HL-60/S4 treated with phorbol 12-myristate 13-acetate at 8.2 ng/mL for 4 days and 3 days (cell line): ENCODE results near the gene TBC1D2B.

Source experiments
- in situ Hi-C: fragments of 300-500 bp; cut with MboI; formaldehyde crosslinking; loops from 2 replicates; pipeline ENCODE4 v1.15.0; 2022; ENCODE audit warnings: low sequenced_read_pairs

The TBC1D2B gene

DNA sequence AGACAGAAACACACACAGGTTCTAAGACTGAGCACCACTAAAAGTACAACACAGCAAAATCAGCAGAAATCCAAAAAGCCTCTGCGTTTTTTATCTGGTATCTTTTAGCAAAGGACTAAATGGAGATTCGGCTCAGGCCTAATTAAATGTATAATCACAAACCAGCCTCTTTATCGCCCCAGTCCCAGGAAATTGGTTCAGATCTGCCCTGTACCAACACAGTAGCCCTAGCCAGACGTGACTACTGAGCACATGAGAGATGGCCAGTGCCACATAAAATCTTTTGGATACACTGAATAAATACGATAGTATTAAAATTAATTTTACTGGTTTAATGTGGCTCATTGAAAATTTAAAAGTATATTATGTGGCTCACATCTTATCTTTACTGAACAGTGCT lies 19.7 kb downstream of the TBC1D2B start:
- in situ Hi-C loops = no loop called here

DNA sequence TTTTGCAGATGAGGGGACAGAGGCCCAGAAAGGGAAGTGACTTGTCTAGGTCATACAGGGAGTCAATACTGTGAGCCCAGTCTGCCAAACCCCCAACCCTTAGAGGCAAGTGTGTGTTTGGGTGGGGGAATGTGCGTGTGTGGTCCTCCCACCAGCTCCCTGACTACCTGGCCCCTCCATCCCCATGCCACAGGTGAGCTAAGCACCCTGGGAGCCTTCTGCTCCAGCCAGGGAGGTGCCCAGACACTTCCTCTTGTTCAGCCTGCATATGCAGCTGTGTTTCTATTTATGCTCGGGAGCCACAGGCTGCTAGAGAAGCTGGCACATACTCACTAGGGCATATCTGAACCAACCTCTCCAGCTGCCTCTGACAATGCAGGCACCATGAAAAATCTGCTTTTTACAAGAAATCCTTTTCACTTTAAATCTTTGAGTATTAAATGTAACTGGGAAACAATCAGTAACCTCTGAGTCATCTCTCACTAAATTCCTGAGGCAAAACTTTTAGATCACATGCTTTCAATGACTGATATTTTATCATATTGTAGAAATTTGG lies 20.7 kb downstream of the TBC1D2B start:
- in situ Hi-C loops = no loop called here

DNA sequence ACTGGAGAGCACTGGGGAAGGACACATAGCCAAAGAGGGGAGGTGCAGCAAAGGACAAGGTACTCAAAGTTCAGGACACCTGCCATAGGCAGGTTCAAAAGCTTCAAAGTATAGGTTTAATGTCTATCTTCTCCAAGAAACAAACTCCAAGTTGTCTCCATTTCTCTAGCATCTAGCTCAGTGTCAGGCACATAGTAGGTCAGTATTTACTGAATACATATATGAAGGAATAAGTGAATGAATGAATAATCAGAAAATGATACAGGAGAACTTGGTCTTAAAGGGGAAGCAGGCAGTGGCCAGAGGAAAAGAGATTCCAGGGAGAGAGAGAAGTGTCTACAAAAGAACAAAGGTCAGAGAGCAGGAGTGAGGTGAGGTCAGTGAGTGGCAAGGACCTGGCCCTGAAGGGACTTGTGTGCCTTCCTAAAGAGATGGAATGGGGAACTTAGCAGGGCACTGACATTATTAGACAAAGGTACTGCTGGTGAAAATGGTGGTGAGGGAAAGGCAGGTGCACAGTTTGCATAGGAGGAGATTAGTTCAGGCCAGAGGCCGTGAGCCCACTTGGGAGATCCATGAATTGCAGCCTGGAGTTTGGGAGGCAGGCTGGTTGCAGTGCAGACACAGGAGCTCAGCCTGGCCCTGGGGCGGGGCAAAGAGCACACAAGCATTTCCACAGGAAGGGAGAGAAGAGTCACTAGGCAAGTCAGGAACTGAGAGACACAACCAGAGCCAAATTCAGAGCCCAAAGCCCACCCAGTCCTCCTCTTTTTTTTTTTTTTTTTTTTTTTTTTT lies 21.4 kb downstream of the TBC1D2B start:
- in situ Hi-C loops = no loop called here

DNA sequence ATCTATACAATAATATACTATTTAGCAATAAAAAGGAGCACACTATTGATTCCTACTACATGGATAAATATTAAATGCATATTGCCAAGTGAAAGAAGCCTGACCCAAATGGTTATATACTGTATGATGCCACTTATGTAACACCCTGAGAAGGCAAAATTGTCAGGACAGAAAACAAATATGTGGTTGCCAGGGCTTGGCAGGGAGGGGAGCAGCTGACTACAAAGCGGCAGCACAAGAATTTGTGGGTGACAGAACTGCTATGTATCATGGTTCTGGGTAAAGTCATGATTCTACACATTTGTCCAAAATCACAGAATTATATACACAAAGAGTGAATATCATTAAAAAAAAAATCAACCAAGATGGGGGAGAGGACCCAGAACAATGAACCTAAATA lies 22.5 kb downstream of the TBC1D2B start:
- in situ Hi-C loops = no loop called here

DNA sequence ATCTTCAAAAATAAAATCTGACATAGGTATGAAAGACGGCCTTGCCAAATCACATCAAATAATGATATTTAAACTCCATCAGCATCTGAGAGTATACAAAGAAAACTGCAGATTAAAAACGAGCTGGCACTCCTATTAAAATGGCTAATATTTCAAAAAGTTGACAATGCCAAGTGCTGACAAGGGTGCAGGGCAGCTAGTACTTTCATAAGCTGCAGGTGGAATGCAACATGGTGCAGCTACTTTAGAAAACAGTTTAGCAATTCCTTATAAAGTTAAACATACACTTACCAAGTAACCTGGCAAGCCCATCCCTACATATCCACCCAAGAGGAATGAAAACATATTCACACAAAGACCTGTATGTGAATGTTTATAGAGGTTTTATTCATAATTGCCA lies 23.0 kb downstream of the TBC1D2B start:
- in situ Hi-C loops = no loop called here

DNA sequence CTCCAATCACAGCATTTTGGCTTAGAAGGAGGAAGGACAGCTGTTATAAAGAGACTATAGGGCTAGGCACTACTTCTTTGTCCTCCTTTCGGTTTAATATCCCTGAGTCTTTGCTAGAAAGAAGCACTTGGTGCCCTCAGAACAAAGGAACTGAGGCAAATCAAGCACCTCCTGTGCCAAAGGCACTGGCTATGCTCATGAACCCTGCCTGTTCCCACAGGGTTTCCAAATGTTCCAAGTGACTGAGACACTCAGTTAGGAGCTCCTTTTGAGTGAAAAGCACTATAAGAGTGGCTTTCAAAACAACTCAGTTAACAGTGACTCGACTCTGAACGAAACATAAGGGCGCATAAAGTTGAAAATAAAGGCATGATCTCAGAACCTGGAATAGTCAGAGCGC lies 25.0 kb downstream of the TBC1D2B start:
- in situ Hi-C loops = no loop called here

DNA sequence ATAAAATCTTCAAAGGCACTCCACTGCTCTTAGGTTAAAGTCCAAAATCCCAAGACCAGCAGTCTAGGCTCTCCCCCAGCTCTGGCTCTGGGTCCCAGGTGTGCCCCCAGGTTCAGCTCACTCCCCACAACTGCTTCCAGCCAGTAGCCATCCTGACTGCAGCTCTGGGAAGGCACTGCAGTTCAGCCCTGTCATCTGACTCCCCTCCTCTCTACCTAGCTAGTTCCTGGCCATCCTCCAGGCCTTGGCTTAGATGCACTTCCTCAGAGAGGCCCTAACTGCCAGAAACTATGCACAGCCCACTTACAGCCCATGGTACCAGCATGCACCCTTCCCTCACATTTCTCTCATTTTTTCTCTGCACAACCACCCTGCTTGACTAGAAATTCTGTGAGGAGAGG lies 25.5 kb downstream of the TBC1D2B start:
- in situ Hi-C loops = no loop called here

DNA sequence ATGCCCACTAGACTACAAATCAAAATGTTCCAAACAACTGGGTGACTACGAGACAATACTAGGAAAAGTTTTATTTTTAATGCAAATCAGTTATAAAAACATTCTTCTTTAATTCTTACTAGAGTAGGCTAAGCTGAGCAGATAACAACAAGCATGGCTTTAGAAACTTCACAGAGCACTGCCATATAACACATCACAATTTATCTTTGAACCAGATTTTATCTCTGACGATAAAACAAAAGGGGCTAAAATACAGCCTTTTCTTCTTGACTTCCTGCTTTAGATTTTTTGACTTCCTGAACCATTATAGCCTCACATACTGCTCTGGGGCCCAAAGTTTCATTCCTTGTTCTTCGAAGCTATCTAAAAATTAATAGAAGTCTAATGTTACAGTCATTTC lies 25.9 kb downstream of the TBC1D2B start:
- in situ Hi-C loops = no loop called here

DNA sequence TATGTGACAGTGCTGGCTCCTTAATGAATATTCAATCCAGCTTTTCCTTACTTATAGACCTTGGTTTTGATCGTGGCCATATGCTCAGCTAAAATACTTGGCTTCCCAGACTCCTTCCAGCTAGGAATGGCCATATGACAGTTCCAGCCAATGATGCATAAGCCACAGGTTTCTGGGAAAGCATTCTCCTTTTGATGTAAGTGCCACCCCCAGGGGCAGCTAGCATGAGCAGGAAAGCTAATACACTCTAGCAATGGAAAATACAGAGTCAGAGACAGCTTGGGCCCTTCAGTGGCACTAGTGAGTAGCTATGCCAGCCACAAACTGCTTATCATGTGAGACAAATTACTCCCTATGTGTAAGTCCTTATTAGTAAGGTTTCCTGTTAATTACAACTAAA lies 26.7 kb downstream of the TBC1D2B start:
- in situ Hi-C loops = no loop called here

DNA sequence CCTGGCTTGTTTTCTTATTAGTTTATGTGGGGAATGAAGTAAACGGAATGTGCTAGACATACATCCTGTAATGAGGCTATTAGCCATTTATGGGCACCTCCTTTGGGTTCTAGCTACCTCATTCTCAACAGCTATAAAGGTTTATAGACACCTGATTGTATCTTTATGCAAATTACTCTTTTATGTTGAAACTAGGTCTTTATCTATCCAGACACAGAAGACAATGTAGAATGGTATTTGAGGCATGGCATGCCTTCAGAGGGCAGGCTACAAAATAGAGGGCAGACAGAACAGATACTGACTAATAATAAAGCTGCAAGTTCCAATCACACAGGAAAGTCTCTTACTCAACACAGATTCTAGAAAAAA lies 27.1 kb downstream of the TBC1D2B start:
- in situ Hi-C loops = no loop called here

DNA sequence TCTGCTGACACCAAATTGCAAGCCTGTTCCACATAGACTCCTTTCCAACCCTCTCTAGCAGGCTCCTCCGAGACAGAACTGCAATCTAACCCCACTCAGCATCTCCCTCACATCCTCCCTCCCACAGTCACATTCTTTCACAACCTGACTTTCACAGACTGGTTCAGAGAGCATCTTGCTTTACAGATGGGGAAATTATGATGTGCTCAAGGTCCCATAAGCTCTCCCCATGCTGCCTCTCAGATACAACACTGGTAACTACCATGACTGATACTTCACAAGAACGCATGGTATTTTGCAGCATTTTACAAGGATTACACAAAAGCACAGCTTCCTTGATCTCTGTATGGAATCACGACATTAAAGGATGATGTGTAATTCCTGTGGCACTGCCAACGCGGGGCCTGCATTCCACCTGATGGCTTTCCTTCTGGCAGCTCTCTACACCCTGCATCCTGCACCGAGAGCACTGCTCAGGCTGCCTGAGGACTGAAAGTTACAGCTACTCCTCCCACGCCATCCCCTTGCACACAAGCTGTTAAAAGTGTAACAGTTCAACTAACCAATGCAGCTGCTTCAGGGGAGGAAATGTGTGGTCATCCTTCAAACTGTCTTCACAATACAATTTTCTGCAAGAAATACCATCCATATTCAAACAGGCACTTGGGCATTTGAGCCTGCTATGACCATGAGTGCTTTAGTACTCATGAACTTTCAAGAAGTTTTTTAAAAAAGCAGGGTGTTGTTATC lies 27.6 kb downstream of the TBC1D2B start:
- in situ Hi-C loops = no loop called here

DNA sequence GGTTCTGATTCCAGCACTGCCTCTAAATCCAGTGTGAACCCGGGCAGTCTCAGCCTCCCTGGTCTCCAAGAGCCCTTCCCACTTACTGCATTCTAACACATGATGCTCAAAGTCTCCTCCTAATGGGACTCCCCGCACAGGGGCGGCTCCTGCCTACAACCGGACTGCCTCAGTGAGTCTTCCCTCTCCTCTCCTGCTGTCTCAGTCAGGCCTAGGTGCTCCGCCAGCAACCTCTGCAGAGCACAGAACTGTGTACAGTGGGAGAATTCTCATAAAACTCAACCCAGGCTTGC lies 28.9 kb downstream of the TBC1D2B start:
- in situ Hi-C loops = no loop called here

DNA sequence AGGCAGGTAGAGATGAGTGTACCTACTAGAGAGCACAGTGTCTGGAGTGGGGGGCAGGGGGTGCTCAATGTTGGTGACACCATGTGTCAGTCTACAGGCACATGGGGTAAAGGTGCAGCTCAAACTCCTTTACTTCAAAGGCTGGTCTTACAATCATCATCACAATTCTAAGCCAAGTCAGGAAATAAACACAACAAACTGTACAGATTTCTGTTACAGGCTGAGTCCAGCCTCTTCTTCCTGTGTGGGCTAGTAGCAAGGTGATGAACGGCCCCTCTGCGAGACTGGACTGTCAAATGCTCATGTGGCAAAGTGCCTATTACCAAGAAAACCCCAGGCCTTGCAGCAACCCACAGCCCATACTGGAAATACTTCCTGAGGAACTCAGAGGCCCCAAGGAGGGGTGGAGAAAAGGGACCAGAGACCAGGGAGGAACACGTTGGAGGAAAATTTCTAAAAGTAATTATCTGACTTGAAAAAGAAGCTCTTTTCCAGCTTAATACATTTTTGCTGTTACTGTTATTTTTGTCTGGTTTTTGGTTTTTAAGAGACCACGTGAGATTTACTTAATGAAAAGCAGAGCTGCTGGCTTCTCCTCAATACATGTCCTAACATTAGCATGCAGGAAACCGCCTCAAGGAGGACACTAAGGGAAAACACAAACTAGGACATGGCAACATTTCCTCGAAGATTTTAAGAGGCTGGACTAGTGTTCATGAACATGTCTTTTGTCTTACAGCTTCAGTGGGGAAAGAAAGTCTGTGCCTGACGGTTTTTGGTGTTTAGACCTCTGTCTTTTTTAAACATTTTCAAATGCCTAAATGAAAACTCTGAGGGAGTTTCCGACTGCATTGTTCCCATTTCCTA lies 29.5 kb downstream of the TBC1D2B start:
- in situ Hi-C loops = no loop called here

DNA sequence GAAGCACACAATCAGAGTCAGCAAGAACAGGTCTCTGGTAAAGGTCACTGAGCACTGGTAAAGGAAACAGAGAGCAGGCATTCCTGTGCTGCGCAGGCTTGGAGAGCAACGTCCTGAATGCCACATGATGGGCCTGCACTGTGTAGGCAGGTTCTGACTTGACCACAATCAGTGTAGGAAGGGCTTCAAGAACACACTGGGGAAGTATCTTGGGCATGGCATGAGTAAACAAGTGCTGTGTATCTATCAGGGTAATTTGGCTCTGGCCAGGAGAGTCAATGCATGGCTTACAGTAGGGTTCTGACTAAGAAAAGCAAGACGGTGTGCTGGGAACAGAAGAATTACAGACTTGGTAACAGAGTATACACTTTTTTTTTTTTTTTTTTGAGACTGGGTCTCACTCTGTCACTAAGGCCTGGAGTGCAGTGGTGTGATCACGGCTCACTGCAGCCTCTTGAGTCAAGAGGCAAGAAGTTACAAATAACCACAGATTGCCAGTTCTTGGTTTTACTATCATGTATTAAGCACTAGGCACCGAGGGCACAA lies 30.6 kb downstream of the TBC1D2B start:
- in situ Hi-C loops = no loop called here

DNA sequence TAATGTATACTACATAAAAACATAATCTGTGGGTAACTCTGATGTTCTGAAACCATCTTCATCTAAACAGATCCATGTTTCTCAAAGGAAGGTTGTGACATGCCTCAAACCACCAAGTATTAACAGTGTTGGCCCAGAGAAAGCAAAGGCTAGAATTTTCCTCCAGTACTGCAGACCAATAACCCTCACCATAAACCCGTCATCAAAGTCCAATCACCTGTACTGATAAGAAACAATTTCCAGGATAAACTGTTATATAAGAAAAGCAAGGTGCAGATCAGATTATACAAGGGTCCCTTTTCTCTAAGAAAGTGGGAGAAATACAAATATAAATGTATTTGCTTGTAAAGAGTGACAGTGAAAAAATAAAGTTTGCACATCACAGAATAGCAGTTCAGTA lies 32.3 kb downstream of the TBC1D2B start:
- in situ Hi-C loops = no loop called here

DNA sequence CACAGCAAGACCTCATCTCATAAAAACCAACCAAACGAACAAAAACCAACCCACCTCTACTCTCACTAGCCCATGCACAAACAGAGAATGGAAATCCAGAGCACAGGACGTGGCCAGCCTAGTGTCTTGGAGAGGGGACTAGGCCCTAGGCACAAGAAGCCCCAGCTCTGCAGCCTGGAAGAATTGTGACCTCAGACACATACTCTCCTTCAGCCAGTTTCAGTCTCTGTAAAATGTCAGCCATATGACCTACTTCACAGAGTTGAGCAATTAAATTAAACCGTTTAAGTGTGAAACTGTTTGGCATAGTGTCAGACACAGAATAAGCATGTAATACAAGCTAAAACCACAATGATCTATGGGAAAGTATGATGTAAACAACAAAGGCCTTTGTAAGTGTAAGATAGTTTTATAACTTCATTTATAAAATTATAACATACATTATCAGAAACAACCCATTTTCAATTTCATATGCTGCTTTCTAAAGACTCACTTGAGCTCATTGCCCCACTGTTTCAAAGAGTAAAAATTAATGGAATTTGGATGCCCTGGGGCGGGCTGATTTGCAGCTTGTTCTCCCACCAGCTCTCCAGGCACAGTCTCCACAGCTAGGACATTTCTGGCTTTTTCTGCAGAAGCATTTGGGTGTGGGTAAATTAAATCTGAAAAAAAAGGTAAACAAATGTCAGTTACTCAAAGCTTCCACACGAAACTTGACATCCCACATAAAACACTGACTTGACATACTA lies 32.9 kb downstream of the TBC1D2B start:
- in situ Hi-C loops = no loop called here

DNA sequence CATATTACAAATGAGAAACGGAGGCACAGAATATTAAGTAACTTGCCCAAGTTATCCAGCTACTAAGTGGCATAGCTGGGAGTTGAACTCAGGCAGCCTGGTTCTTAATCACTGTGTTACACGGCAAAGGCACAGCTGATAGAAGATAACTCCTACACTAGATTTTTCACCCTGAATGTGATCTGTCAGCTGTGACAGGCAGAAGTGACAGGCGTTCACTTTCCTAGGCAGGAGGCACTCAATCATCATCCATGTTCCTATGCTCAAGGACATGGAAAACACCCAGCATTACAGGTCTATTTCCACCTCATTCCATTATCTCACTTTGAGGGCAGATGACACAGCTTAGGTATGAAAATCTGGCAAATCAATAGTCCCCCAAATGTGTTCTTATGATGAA lies 35.6 kb downstream of the TBC1D2B start:
- in situ Hi-C loops = no loop called here

DNA sequence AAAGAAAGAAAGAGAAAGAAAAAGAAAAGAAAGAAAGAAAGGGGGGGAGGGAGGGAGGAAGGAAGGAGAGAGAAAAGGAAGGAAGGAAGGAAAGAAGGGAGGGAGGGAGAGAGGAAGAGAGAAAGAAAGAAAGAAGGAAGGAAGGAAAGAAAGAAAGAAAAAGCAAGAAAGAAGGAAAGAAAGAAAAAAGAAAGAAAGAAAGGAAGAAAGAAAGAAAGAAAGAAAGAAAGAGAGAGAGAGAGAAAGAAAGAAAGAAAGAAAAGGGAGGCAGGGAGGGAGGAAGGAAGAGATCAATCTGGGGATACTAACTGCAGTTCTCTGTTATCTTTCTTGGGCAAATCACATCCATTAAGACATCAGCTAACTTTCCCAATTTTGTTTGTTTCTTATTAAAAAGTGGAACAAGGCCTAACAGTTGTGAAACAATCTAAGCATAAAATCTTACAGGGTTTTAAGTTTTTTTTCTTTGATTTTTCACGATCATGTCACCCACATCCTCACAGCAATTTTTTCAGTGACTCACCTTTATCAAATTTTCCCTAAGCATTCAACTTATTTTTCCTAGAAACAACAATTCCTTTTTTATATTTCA lies 36.8 kb downstream of the TBC1D2B start:
- in situ Hi-C loops = no loop called here

DNA sequence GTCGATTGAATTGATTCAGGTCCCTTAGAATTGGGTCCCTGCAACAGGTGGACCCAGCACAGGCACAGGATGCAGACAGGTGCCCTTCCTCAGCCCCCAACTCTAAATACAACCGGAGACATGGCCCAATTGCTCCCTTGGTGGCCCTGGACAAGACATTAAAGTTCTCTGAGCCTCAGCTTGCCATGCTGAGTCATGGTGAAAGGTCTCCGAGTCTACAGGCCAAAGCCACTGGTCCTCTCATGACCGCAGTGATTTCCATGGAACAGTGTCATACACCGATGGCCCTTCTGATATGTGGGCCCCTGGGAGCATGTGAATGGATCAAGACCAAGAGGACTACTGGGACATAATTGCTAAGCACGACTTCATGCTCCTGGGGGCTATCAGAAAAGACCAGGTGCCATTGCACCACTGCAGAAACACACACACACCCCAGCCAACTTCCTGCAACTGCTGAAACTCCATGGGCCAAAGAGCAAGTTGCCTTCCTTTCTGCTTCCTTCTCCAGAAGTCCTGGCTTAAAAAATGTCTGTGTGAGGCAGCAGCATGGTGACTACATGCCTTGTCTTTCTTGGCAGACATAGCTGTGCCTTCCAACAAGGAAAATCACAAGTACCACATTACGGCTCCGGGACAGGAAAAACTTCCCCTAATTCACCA lies 38.8 kb downstream of the TBC1D2B start:
- in situ Hi-C loops = no loop called here
